Measurements from ENCODE around the gene LTB4R2.
"Not testable (repeated sequence)": the region's sequence is repeated elsewhere in the genome, so short reads cannot be mapped to it uniquely, and the experiment has no call there.

Gene LTB4R2

DNA sequence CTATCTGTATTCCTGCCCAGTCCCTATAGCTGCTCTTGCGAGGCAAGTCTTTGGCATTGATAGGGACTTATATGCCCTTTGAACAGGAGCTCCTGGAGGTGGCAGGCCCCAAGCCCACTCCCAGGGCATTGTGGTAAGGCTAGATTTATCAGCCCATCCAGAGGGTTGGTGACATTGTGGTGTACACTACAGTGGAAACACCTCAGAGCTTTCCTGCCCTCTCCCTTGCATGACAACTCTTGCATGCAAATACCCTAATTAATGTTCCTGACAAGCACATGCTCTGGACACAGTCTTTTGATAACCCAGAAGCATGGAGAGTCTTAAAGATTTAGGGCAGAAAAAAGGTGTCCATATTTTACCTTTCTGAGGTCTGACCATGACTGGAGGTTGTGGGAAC lies 30.7 kb downstream of the LTB4R2 start:
- DNase-seq, result no peak

DNA sequence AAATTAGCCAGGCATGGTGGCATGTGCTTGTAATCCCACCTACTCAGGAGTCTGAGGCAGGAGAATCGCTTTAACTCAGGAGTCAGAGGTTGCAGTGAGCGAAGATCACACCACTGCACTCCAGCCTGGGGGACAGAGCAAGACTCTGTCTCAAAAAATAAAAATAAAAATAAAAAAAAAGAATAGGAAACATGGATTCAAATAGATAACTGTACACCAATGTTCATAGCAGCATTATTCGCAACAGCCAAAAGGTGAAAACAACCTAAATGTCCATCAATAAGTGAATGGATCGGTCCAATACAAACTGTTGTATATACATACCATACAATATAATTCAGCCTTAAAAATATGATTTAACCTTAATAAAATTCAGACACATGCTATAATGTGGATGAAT lies 32.9 kb downstream of the LTB4R2 start:
- no peak for DNase-seq

DNA sequence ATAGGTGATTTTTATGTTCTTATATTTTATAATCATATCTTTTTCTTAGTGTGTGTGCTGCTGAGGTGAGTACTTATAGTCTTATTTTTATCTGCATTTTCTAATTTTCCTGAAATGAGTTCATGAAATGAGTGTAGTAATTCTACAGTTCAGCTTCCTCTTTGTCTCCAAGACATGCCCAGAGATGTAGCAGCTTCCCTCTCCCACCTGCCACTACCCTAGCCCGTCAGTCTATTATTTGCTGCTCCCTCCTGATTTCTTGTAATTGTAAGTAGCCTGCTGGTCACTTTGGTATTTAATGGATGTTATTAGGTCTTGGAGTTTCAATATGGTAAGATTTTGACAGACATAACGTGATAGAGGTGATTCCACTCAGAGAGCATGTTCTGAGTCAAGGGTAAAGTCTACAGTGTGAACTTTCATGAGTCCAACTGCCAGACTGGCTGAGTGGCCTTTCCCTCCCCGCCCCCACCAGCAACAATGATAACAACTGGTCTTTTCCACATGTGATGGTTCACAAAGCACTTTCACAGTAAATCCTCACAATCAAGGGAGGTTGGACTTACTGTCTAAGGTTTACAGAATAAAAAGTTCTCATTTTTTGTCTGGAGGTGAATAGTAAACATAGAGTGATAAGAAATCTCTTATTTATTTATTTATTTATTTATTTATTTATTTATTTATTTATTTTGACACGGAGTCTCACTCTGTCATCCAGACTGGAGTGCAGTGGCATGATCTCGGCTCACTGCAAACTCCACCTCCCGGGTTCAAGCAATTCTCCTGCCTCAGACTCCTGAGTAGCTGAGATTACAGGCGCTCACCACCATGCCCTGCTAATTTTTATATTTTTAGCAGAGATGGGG lies 34.1 kb downstream of the LTB4R2 start:
- DNase-seq, result no peak

DNA sequence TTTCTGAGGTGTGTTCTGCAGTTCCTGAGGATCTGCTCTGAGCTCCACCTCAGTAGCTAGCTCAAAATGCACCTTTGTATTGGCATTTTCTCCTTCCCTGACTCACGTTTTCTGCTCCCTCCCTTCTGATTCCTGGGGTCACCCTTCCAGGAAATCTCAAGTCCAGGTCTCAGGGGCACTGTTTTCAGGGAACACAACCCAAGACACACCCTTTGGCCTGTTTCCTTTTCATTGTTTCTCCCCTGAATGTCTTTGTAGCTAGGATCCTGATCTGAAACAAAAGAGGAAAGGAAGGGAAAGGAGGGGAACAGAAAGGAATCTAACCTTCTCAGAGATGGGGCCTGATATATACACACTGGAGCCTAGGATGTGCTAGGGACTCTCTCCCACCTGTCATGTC lies 37.2 kb downstream of the LTB4R2 start:
- DNase-seq, result no peak

DNA sequence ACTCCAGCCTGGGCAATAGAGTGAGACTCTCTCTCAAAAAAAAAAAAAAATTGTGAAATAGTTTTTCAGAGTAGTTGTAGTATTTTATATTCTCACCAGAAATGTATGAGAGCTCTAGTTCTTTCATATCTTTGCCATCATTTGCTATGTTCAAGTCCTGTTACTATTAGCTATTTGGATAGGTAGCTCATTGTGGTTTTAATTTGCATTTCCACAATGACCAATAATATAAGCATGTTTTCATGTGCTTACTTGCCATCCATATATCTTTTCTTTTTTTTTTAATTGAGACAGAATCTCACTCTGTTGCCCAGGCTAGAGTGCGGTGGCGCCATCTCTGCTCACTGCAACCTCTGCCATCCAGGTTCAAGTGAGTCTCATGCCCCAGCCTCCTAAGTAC lies 38.2 kb downstream of the LTB4R2 start:
- DNase-seq, result no peak

DNA sequence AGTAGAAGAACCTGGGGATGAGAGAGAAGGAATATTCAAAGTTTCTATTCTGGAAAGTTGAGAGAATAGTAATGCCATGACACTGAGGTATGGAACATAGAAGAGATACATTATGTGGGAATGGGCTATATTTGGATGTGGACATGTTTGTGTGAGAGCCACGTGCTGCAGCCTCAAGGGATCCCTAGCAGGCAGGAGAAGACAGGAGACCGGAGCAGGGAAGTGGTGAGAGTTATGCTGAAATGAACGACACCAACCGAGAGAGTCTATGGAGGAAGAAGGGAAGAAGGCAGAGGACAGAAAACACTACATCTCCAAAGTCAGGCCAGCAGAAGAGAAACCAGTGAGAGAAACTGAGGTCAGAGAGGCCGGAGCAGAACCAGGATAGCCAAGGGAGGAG lies 39.8 kb downstream of the LTB4R2 start:
- DNase-seq, result no peak

DNA sequence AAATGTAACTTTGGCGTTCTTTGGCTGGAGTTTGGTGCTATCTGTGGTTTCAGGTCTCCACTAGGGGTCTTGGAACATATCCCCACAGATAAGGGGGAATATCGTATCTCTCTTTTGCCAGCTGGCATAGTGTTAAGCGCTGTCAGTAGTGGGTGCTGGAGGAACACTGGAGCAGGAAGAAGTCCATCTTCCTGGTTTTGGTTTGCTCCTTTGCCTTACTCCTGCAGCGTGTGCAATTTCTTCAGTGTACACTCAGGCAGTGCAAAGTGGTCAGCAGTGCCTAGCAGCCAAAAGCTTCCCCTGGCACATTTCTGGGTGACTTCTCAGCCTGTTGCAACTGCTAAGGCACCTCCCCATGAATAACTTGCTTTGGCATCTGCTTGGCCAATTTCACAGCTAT lies 41.6 kb downstream of the LTB4R2 start:
- DNase-seq, result no peak

DNA sequence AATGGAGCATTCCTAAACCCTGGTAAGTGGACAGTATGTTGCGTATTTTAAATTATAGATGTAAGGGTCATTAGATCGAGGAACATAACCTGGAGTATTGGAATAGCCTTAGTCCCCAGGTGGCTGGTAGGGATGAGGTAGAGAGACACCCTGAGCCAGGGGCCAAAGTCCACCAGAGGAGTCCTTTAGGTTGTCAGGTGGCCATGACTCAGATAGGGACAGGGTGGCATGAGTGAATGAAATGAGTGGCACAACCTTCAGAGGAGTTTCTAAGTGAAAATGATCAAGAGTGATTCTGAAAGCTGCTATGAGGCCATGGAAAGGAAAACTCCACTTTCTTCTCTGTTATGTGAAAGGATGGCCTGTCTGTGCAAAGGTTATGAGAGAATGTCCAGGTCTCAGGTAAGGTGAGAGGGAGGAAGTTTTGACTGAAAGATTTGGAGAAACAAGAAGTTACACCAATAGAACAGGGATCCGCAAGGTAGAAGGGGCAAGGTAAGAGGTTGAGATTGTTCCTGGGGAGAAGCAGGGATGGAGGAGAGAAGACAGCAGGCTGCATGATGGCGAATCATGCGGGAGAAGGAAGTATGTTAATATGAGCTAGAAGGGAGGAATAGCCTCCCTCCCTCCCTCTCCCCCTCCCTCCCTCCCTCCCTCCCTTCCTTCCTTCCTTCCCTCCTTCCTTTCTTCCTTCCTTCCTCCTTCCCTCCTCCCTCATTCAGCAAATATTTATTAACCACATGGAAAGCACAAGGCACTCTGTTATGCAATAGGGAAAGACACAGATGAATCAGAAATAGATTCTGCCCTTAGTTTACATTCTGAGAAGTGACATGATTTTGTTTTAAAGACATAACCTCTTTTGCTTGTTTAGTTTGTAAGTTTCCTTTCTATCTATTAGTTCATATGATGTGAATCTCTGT lies 43.9 kb downstream of the LTB4R2 start:
- no peak for DNase-seq

DNA sequence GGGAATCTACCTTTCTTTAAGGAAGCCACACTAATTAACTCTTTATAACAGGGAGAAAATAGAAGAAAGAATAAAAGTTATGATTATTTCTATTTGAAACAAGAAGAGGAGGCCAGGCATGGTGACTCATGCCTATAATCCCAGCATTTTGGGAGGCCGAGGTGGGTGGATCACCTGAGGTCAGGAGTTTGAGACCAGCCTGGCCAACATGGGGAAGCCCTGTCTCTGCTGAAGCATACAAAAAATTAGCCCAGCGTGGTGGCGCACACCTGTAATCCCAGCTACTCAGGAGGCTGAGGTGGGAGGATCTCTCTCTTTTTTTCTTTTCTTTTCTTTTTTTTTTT lies 44.5 kb downstream of the LTB4R2 start:
- not testable (repeated sequence) for DNase-seq

DNA sequence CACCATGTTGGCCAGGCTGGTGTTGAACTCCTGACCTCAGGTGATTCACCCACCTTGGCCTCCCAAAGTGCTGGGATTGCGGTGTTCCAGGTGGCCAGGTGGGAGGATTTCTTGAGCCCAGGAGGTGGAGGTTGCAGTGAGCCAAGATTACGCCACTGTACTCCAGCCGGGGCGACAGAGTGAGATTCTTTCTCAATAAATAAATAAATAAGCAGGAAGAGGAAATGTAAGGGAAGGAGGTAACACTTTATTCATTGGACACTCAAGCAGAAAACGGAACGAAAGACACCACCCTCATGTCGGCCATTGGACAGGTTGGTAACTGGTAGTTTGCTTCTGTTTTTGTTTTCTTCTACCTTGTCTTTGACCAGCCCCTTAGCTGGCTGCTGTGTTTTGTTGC lies 45.1 kb downstream of the LTB4R2 start:
- DNase-seq, result no peak

DNA sequence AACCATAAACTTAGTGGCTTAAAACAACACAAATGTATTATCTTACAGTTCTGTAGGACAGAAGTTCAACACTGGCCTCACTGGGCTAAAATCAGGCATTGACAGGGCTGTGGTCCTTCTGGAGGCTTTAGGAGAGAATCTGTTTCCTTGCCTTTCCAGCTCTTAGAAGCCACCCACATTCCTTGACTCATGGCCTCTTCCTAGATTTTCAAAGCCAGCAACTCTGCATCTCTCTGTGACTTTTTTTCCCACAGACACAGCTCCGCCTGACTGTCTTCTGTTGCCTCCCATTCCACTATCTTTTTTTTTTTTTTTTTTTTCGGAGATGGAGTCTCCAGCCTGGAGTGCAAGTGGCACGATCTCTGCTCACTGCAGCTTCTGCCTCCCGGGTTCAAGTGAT lies 46.3 kb downstream of the LTB4R2 start:
- DNase-seq, result no peak

DNA sequence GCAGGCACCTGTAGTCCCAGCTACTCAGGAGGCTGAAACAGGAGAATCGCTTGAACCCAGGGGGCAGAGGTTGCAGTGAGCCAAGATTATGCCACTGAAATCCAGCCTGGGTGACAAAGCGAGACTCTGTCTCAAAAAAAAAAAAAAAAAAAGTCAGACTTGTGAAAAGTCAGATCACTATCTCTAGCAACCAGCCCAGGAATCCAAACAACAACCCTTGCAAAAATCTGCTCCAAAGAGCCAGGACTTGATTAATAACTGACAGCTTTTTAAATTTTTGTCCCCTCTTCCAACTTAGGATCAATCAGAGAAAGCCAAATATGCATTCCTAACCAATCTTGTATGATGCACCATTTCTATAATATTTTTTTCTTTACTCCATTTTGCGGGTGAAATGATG lies 50.3 kb downstream of the LTB4R2 start:
- DNase-seq, result no peak

DNA sequence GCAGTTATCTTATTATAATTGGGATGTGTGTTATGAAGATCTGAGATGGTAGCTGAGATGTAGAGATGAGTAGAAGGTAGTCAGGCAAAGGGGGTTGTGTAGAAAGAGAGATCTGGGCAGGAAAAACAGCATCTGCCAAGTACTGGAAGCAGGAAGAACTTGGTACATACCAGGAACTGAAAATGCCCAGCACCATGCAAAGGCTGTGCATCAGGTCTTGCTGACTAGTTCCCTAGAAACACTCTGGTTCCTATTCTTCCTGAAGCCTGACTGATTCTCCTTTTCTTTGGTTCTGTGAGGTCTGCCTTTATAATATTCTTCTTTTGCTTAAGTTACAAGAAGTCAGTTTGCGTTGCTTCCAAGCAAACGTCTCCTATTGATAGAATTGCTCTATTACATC lies 51.4 kb downstream of the LTB4R2 start:
- no peak for DNase-seq

Data from KG1 (cell line).